Measurements from ENCODE around the gene PAXX.
A peak's percentile ranks its signal among the peaks of the same experiment; 100 is the strongest.

Gene PAXX

GRCh38 chr9:137034039-137034708 is 42.0 kb downstream of the PAXX start:
- no peak for DNase-seq

GRCh38 chr9:137034709-137035506 is 42.7 kb downstream of the PAXX start:
- DNase-seq, result peak; percentile 91 to 92

GRCh38 chr9:137035507-137035834 is 43.2 kb downstream of the PAXX start:
- DNase-seq, result no peak

GRCh38 chr9:137035937-137036336 is 43.7 kb downstream of the PAXX start:
- DNase-seq, result no peak

GRCh38 chr9:137037035-137037434 is 44.8 kb downstream of the PAXX start:
- no peak for DNase-seq

- no peak for DNase-seq
These were observed 45.3 kb downstream of the PAXX start for GRCh38 chr9:137037483-137037882.

- no peak for DNase-seq
These were observed 46.7 kb downstream of the PAXX start for GRCh38 chr9:137038916-137039315.

- DNase-seq, result no peak
These were observed 47.6 kb downstream of the PAXX start for GRCh38 chr9:137039611-137040366.

- DNase-seq, result no peak
These were observed 48.3 kb downstream of the PAXX start for GRCh38 chr9:137040568-137040967.

GRCh38 chr9:137041124-137041523 is 48.9 kb downstream of the PAXX start:
- no peak for DNase-seq

- DNase-seq, result no peak
These were observed 50.8 kb downstream of the PAXX start for GRCh38 chr9:137042751-137043727.
